Small intestine (tissue), 16 donors: ENCODE measurements around the gene PARM1. TPM values are rescaled to one million over a fixed set of nuclear protein-coding genes. Genes with fewer than 3 reads are reported as not detected.

Experiments used
- DNase-seq, 2 donors: peaks; one replicate each; pipeline versions ENCODE4 v3.0.0 to v3.0.0-alpha.2; 2013
- FAIRE-seq: peaks from 2 replicates; lab custom pipeline; 2012; peaks lifted over from hg19 to GRCh38; lab: Jason Lieb, UNC
- H3K27ac ChIP-seq, 3 donors: one replicate each; pipeline ENCODE4 v1.5.1; 2013; ENCODE audit warnings: low read length in 2 of 3, mild to moderate bottlenecking in 2 of 3, control low read depth in 1 of 3, inconsistent platforms in 1 of 3, low read depth in 1 of 3, moderate library complexity in 1 of 3
- H3K27me3 ChIP-seq, 3 donors: one replicate each; pipeline ENCODE4 v1.6.1; 2013; ENCODE audit warnings: low read length in 3 of 3, inconsistent platforms in 1 of 3; ENCODE audit not compliant: control insufficient read depth in 3 of 3, insufficient read depth in 3 of 3
- H3K36me3 ChIP-seq, 3 donors: one replicate each; pipeline ENCODE4 v1.6.1; 2013; ENCODE audit warnings: low read length in 3 of 3, inconsistent platforms in 1 of 3, low read depth in 1 of 3, mild to moderate bottlenecking in 1 of 3, moderate library complexity in 1 of 3; ENCODE audit not compliant: control insufficient read depth in 3 of 3, insufficient read depth in 2 of 3
- H3K4me1 ChIP-seq, 3 donors: one replicate each; pipeline ENCODE4 v1.6.1; 2013; ENCODE audit warnings: low read length in 2 of 3, inconsistent platforms in 1 of 3, low read depth in 1 of 3, mild to moderate bottlenecking in 1 of 3, moderate library complexity in 1 of 3; ENCODE audit not compliant: control insufficient read depth in 3 of 3, insufficient read depth in 2 of 3
- H3K4me3 ChIP-seq, 3 donors: one replicate each; pipeline ENCODE4 v1.5.1; 2013; ENCODE audit warnings: low read length in 3 of 3, control low read depth in 1 of 3, inconsistent platforms in 1 of 3, low read depth in 1 of 3, mild to moderate bottlenecking in 1 of 3, moderate library complexity in 1 of 3
- H3K9me3 ChIP-seq, 2 donors: one replicate each; pipeline ENCODE4 v1.6.1; 2013; ENCODE audit warnings: low read depth in 1 of 2, low read length in 1 of 2; ENCODE audit not compliant: control insufficient read depth in 2 of 2, insufficient read depth in 1 of 2
- WGBS, 3 donors: extraction: QIAGEN DNeasy Blood & Tissue Kit; methylation state at CpG; one replicate each; pipeline ENCODE4 v1.1.7; 2013; 5-methylcytosine and 5-hydroxymethylcytosine counted together
- long read RNA-seq, 10 donors: transcript quantifications; one replicate each; lab custom pipeline, GENCODE V29; 2026
- polyA plus RNA-seq, 4 donors: library from polyadenylated mRNA; stranded (reverse) in 3 of 4; unstranded in 1 of 4; fragments of 200-250 nt in 3 of 4; fragments of 120-200 nt in 1 of 4; gene quantifications; one replicate each; pipeline versions ENCODE4 v1.2.1 to v1.2.3, GENCODE V29; 2013
- donor health status: healthy with polysubstance abuse.
- donor health status: control.
- donor health status: control.
- donor health status: Bipolar disorder and iron deficiency.
- donor health status: healthy.

Gene PARM1, protein sequence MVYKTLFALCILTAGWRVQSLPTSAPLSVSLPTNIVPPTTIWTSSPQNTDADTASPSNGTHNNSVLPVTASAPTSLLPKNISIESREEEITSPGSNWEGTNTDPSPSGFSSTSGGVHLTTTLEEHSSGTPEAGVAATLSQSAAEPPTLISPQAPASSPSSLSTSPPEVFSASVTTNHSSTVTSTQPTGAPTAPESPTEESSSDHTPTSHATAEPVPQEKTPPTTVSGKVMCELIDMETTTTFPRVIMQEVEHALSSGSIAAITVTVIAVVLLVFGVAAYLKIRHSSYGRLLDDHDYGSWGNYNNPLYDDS
- polyA plus RNA-seq, result 10 to 100 TPM in 2 of 4 donors, 1 to 10 TPM in 1, under 1 TPM in 1; under 0.01 to 80.9 (median 7.4) TPM
- long read RNA-seq, donor 1, full-length matches to known transcripts, result 34 of 91 reads
- long read RNA-seq, donor 1, partial matches to known transcripts, result 57 of 91 reads
- long read RNA-seq, donor 1, other reads (novel, unspliced or antisense), result 0 of 91 reads
- long read RNA-seq, donor 2, full-length matches to known transcripts, result 4 of 4 reads
- long read RNA-seq, donor 2, partial matches to known transcripts, result 0 of 4 reads
- long read RNA-seq, donor 2, other reads (novel, unspliced or antisense), result 0 of 4 reads
- long read RNA-seq, donor 3, full-length matches to known transcripts, result 5 of 28 reads
- long read RNA-seq, donor 3, partial matches to known transcripts, result 23 of 28 reads
- long read RNA-seq, donor 3, other reads (novel, unspliced or antisense), result 0 of 28 reads
- long read RNA-seq, donor 4, result 0 reads
- long read RNA-seq, donor 5, full-length matches to known transcripts, result 3 of 13 reads
- long read RNA-seq, donor 5, partial matches to known transcripts, result 10 of 13 reads
- long read RNA-seq, donor 5, other reads (novel, unspliced or antisense), result 0 of 13 reads
- long read RNA-seq, donor 6, full-length matches to known transcripts, result 6 of 13 reads
- long read RNA-seq, donor 6, partial matches to known transcripts, result 7 of 13 reads
- long read RNA-seq, donor 6, other reads (novel, unspliced or antisense), result 0 of 13 reads
- long read RNA-seq, donor 7, full-length matches to known transcripts, result 28 of 45 reads
- long read RNA-seq, donor 7, partial matches to known transcripts, result 17 of 45 reads
- long read RNA-seq, donor 7, other reads (novel, unspliced or antisense), result 0 of 45 reads
- long read RNA-seq, donor 8, full-length matches to known transcripts, result 3 of 3 reads
- long read RNA-seq, donor 8, partial matches to known transcripts, result 0 of 3 reads
- long read RNA-seq, donor 8, other reads (novel, unspliced or antisense), result 0 of 3 reads
- long read RNA-seq, donor 9, full-length matches to known transcripts, result 3 of 8 reads
- long read RNA-seq, donor 9, partial matches to known transcripts, result 5 of 8 reads
- long read RNA-seq, donor 9, other reads (novel, unspliced or antisense), result 0 of 8 reads
- long read RNA-seq, donor 10, full-length matches to known transcripts, result 33 of 84 reads
- long read RNA-seq, donor 10, partial matches to known transcripts, result 51 of 84 reads
- long read RNA-seq, donor 10, other reads (novel, unspliced or antisense), result 0 of 84 reads

DNA sequence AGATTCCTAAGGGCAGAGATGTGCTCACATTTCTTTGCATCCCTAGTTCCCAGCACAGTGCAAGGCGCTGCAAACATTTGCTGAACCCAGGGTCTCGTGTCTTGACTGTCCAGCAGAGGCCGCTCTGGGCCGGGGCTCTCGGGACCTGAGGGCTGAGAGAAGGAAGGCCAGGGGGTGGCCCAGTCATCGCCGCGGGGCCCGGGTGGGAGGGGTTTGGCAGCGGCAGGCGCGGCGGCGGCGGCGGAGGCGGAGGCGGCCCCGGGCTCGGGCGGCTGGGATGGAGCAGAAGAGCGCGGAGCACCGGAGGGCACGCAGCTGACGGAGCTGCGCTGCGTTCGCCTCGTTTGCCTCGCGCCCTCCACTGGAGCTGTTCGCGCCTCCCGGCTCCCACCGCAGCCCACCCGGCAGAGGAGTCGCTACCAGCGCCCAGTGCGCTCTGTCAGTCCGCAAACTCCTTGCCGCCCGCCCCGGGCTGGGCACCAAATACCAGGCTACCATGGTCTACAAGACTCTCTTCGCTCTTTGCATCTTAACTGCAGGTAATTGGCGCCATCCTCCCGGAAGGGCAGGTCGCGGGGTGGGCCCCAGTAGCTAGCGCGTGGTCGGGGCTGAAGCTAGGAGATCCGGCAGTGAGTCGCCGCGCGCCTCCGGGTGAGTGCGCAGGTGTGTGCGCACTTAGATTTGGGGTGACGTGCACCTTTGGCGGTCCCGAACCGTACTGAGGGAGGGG is at the start of gene PARM1:
TSS of gene PARM1 (plus strand) at position 285 of the 730 bp plus-strand sequence. CDS start at position 497, 212 bp downstream.
- DNase-seq (peak; percentile 60 to 95), FAIRE-seq (no peak)
- Histone ChIP-seq H3K9me3 (no peaks in the 10 kb centered on the region), H3K27me3 (peaks cover 0 to 20% (median 9%) of the 10 kb centered on the region in 3 donors), H3K27ac (peak within 1 kb of the TSS in 2 of 3 donors; percentile 65 to 76), H3K4me1 (peaks cover 0 to 6% (median 0%) of the 10 kb centered on the region in 3 donors), H3K4me3 (peak within 1 kb of the TSS; percentile 34 to 78 (median 60)), H3K36me3 (no peaks in the 10 kb centered on the region)
- 1 to 3% (median 1%) methylated on average over 43 to 64 of the region's 64 CpGs for WGBS, 3 donors

DNA sequence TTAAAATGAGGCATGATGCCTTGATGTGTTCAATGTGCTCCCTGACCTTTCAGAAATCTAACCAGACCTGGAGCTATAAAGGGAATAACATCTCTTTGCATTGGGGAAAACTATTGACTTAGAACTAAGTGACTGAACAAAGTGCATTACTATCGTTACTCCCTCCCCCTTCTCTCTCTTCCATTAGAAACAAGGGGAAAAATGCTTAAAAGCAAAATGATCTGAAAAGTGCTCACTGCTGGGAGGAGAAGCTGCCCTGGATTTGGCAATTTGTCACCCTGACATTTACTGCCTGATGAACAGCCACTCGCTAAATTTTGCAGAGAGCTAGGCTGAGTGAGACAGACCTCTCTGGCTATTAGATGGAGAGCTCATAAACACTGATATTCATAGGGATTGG is 48.6 kb upstream of the PARM1 start:
- H3K27ac ChIP-seq, result no peak overlapping the region
- FAIRE-seq, result no peak
- 18 to 35% (median 25%) methylated on average over 2 of the region's 2 CpGs for WGBS, 3 donors
- DNase-seq, result peak in 1 of 2 donors; percentile 43
- H3K9me3 ChIP-seq, result no peaks in the 10 kb centered on the region
- peaks cover 0 to 2% (median 0%) of the 10 kb centered on the region in 3 donors for H3K4me1 ChIP-seq
- no peak overlapping the region for H3K4me3 ChIP-seq
- H3K27me3 ChIP-seq, result peaks cover 0 to 2% (median 0%) of the 10 kb centered on the region in 3 donors
- no peaks in the 10 kb centered on the region for H3K36me3 ChIP-seq

DNA sequence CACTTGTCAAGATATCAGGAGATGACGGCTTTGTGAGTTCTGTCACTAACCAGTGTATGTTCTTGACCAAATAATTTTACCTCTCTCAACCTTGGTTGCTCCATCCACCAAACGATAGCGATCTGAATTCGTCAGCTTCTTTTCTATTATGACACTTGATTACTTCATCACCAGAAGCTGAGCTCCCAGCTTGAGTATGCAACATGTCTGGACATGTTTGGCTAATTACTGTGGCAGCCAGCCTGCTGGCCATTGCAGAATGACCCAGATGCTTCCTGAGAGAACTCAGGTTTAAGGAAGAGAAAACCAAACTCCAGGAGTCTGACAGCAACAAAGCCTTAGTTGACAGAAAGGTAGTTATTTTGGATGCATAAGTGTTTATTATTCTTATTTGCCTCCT is 46.4 kb upstream of the PARM1 start:
- no peaks in the 10 kb centered on the region for H3K36me3 ChIP-seq
- no peak for FAIRE-seq
- 88 to 94% (median 92%) methylated on average over 4 of the region's 4 CpGs for WGBS, 3 donors

DNA sequence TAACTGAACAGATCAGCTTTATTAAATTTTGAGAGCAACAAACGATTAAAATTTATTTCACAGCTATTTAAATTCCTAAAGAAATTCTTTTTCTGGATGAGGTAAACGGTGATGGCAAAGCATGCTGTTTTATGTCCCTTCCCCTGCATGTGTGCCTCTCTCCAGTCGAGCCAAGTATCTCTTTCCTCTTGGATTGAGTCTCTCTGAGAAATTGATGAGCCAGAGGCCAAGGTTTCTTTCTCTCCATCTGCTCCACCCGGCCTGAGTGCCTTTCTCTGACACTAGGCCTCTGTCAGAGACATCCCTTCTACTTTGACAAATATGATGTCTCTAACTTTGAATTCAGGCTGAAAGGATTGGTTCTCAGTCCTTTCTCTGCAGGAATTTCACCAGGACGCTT is 42.6 kb upstream of the PARM1 start:
- H3K4me3 ChIP-seq, result no peak overlapping the region
- no peak for DNase-seq
- WGBS, 3 donors, result 62 to 63% (median 63%) methylated on average over 5 of the region's 5 CpGs
- H3K27me3 ChIP-seq, result no peaks in the 10 kb centered on the region
- H3K9me3 ChIP-seq, result no peaks in the 10 kb centered on the region
- no peaks in the 10 kb centered on the region for H3K36me3 ChIP-seq
- no peak overlapping the region for H3K27ac ChIP-seq
- peaks cover 0 to 7% (median 3%) of the 10 kb centered on the region in 3 donors for H3K4me1 ChIP-seq
- no peak for FAIRE-seq

More for the DNA sequence above, 46.4 kb upstream of the PARM1 start:
- Histone ChIP-seq H3K4me3 (no peak overlapping the region), H3K4me1 (peaks cover 0 to 2% (median 0%) of the 10 kb centered on the region in 3 donors), H3K27me3 (peaks cover 0 to 2% (median 0%) of the 10 kb centered on the region in 3 donors), H3K27ac (no peak overlapping the region), H3K9me3 (no peaks in the 10 kb centered on the region)
- no peak for DNase-seq

DNA sequence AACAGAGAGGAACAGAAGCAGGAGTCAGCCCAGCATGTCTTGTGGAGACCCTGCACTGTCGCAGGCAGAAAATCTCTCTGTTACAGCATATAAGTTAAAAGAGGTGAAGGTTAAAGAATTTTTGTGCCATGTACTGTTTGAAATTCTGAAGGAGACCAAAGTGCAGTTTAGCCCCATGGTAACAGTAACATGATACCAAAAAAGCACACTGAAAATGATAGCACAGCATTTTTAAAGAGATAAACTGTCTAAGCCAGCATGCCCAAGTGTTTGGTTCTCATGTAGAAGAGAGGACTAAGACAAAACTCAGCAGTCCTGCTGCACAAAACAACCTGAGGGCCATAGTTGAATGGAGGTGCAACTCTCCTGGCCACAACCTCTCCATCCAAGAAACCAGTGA is 41.9 kb upstream of the PARM1 start:
- DNase-seq (peak in 1 of 2 donors; percentile 5), FAIRE-seq (no peak)
- H3K27me3 ChIP-seq, result no peaks in the 10 kb centered on the region
- peaks cover 0 to 7% (median 3%) of the 10 kb centered on the region in 3 donors for H3K4me1 ChIP-seq
- no peak overlapping the region for H3K4me3 ChIP-seq
- WGBS, 3 donors, result 77 to 95% (median 94%) methylated on average over 1 of the region's 1 CpG
- no peaks in the 10 kb centered on the region for H3K9me3 ChIP-seq
- no peak overlapping the region for H3K27ac ChIP-seq
- H3K36me3 ChIP-seq, result no peaks in the 10 kb centered on the region

DNA sequence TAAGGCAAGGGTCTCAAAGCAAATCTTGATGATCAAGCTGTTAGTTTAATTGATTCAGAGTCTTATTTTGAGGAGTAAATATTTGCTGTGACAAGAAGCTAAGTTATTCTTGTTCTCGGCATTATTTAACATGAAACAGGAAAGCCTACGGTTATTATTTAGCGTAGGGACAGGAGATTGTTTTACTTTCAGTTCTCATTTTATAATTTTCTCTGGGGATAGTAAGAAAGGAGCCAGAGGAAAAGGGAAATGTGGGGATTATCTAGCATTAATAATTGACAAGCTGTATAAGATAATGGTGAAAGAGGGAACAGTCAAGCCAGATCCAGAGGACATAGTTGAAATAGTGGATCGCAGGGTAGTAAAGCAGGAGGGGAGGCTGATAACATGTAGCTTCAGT is 39.7 kb upstream of the PARM1 start:
- no peaks in the 10 kb centered on the region for H3K9me3 ChIP-seq
- DNase-seq, result peak; percentile 30 to 54
- no peak for FAIRE-seq

DNA sequence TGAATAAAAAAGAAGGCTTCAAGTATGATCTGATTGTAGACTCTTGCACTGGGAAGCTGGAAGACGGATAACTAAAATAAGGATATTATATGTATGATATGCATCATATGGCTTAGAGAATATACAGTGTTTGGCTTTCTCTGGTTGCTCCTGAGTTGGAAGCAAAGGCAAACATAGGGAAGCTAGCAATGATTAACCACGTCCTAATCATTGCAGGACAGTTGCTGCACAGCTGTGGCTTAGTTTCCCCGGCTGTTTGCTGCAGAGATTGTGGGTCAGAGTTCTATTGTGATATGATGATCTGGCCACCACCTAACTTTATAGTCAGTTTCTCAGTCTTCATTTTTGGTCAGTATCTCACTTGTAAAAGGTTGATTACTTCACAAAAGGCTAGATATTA is 36.3 kb upstream of the PARM1 start:
- Histone ChIP-seq H3K27me3 (no peaks in the 10 kb centered on the region), H3K4me3 (no peak overlapping the region), H3K27ac (no peak overlapping the region), H3K4me1 (peaks cover 0 to 12% (median 3%) of the 10 kb centered on the region in 3 donors), H3K36me3 (no peaks in the 10 kb centered on the region), H3K9me3 (no peaks in the 10 kb centered on the region)
- FAIRE-seq (no peak), DNase-seq (peak; percentile 53 to 58)
- WGBS, 3 donors, result 20 to 55% (median 36%) methylated on average over 3 of the region's 3 CpGs

More for the DNA sequence above, 39.7 kb upstream of the PARM1 start:
- no peaks in the 10 kb centered on the region for H3K36me3 ChIP-seq
- 14 to 44% (median 15%) methylated on average over 4 of the region's 4 CpGs for WGBS, 3 donors
- H3K4me1 ChIP-seq, result peaks cover 0 to 12% (median 3%) of the 10 kb centered on the region in 3 donors
- H3K4me3 ChIP-seq, result peak overlapping the region in 1 of 3 donors; percentile 19
- H3K27me3 ChIP-seq, result no peaks in the 10 kb centered on the region
- H3K27ac ChIP-seq, result peak overlapping the region in 1 of 3 donors; percentile 9
